Endothelial cell of umbilical vein (primary cell): ENCODE measurements around the gene C16orf82. TPM values are rescaled to one million over a fixed set of nuclear protein-coding genes. Genes with fewer than 3 reads are reported as not detected.

Experiments
- BruUV-seq: library from RNA; stranded (reverse); fragments of 400-500 nt; replicated peaks from 2 replicates; lab custom pipeline; 2021; lab: Mats Ljungman, UMichigan
- CTCF ChIA-PET: fragments of 300-600, 350-600 bp; sonication (Branson Sonifier 250); formaldehyde crosslinking; loops from one replicate; lab custom pipeline; 2021; ENCODE audit warnings: antibody characterized with exemption, inconsistent platforms; lab: Charles Lee
- POLR2A ChIA-PET: fragments of 300-600, 350-600 bp; sonication (Branson Sonifier 250); formaldehyde crosslinking; loops from one replicate; lab custom pipeline; 2021; ENCODE audit warnings: antibody characterized with exemption, inconsistent platforms; lab: Charles Lee
- DNase-seq: peaks from one replicate; pipeline ENCODE4 v3.0.0-alpha.2; 2011; ENCODE audit warnings: low read depth, low spot score
- FAIRE-seq: peaks from 2 replicates; lab custom pipeline; 2011; peaks lifted over from hg19 to GRCh38; lab: Jason Lieb, UNC
- H2AFZ ChIP-seq: 2 replicates; pipeline ENCODE4 v1.6.0; 2012; ENCODE audit warnings: low read depth, low read length, control low read depth, inconsistent platforms
- H3K27ac ChIP-seq: 2 replicates; pipeline ENCODE4 v1.5.1; 2011; ENCODE audit warnings: low read depth, mild to moderate bottlenecking, control low read depth, low read length, moderate library complexity; ENCODE audit not compliant: insufficient read depth
- H3K27me3 ChIP-seq, 2 experiments: 2 replicates each; pipeline versions ENCODE4 v1.6.0 to v1.6.1; 2011; ENCODE audit warnings: low read length in 2 of 2, mixed read lengths in 1 of 2; ENCODE audit not compliant: control insufficient read depth in 2 of 2, insufficient read depth in 2 of 2
- H3K36me3 ChIP-seq, 2 experiments: 2 replicates in 1 of 2; 3 replicates in 1 of 2; pipeline ENCODE4 v1.5.1; 2011; ENCODE audit warnings: low read length in 2 of 2, mild to moderate bottlenecking in 1 of 2, moderate library complexity in 1 of 2; ENCODE audit not compliant: control insufficient read depth in 2 of 2, insufficient read depth in 2 of 2; ENCODE audit errors: extremely low read depth in 1 of 2
- H3K4me1 ChIP-seq: 3 replicates; pipeline ENCODE4 v1.5.1; 2011; ENCODE audit warnings: mild to moderate bottlenecking, low read length; ENCODE audit not compliant: control insufficient read depth, insufficient read depth; ENCODE audit errors: extremely low read depth
- H3K4me2 ChIP-seq: 2 replicates; pipeline ENCODE4 v1.6.1; 2011; ENCODE audit warnings: low read length, control low read depth, mixed read lengths; ENCODE audit not compliant: insufficient read depth
- H3K4me3 ChIP-seq, 3 experiments: fragments of 200-600 bp in 1 of 3; sonication (generic), shearing (Covaris generic) in 1 of 3; replicated peaks in 1 of 3; 2 replicates each; pipeline ENCODE4 v1.5.1; 2011 to 2016; ENCODE audit warnings: control low read depth in 3 of 3, low read length in 3 of 3, mild to moderate bottlenecking in 2 of 3, inconsistent platforms in 1 of 3, low read depth in 1 of 3, moderate library complexity in 1 of 3; ENCODE audit not compliant: insufficient read depth in 1 of 3
- H3K79me2 ChIP-seq: 2 replicates; pipeline ENCODE4 v1.6.0; 2012; ENCODE audit warnings: low read length, inconsistent platforms; ENCODE audit not compliant: control insufficient read depth, insufficient read depth
- H3K9ac ChIP-seq: replicated peaks from 2 replicates; pipeline ENCODE3; 2011; ENCODE audit warnings: low read length, control low read depth; ENCODE audit not compliant: insufficient read depth; ENCODE audit errors: extremely low read depth
- H3K9me1 ChIP-seq: replicated peaks from 3 replicates; pipeline ENCODE4 v1.6.0; 2011; ENCODE audit warnings: mild to moderate bottlenecking, low read length; ENCODE audit not compliant: control insufficient read depth, insufficient read depth; ENCODE audit errors: extremely low read depth
- H3K9me3 ChIP-seq: replicated peaks from 2 replicates; pipeline ENCODE4 v1.5.1; 2012; ENCODE audit warnings: low read length, inconsistent platforms; ENCODE audit not compliant: control insufficient read depth, insufficient read depth
- H4K20me1 ChIP-seq: replicated peaks from 2 replicates; pipeline ENCODE3; 2011; ENCODE audit warnings: mild to moderate bottlenecking, low read length; ENCODE audit not compliant: control insufficient read depth, insufficient read depth; ENCODE audit errors: extremely low read depth
- EZH2 ChIP-seq: IDR thresholded peaks from 2 replicates; pipeline ENCODE4 v1.6.1; 2012; ENCODE audit warnings: borderline replicate concordance, low read depth, mild to moderate bottlenecking, moderate library complexity, low read length, inconsistent platforms; ENCODE audit not compliant: severe bottlenecking
- FOS ChIP-seq: IDR thresholded peaks from 2 replicates; pipeline ENCODE4 v1.6.1; 2011; ENCODE audit warnings: mild to moderate bottlenecking, low read length, moderate library complexity, borderline replicate concordance; ENCODE audit not compliant: insufficient read depth
- GATA2 ChIP-seq: IDR thresholded peaks from 2 replicates; pipeline ENCODE4 v1.7.0; 2011; ENCODE audit warnings: low read depth, mild to moderate bottlenecking, moderate library complexity, mixed read lengths, low read length; ENCODE audit not compliant: insufficient read length, insufficient read depth
- JUN ChIP-seq: IDR thresholded peaks from 2 replicates; pipeline ENCODE4 v1.6.1; 2011; ENCODE audit warnings: borderline replicate concordance, low read depth; ENCODE audit not compliant: insufficient read length, insufficient read depth
- MYC ChIP-seq: IDR thresholded peaks from one replicate; pipeline ENCODE4 v1.6.1; 2011; ENCODE audit warnings: mild to moderate bottlenecking, low read depth, low read length
- POLR2A ChIP-seq: IDR thresholded peaks from 2 replicates; pipeline ENCODE4 v1.6.1; 2012; ENCODE audit warnings: low read depth, mild to moderate bottlenecking, control low read depth, low read length
- POLR2AphosphoS5 ChIP-seq: IDR thresholded peaks from 2 replicates; pipeline ENCODE4 v1.6.1; 2012; ENCODE audit warnings: low read depth, mild to moderate bottlenecking, control low read depth, low read length, moderate library complexity; ENCODE audit not compliant: insufficient read depth
- dilution Hi-C: fragments of 300-500 bp; cut with MboI; formaldehyde crosslinking; loops from one replicate; pipeline ENCODE4 v1.15.0; 2019; ENCODE audit warnings: low sequenced_read_pairs; ENCODE audit not compliant: extremely low pct_ligation_motif_present
- intact Hi-C: fragments of 100-400 bp; cut with micrococcal nuclease; formaldehyde crosslinking; loops from one replicate; pipeline ENCODE4 v1.10.0; 2022
- polyA plus RNA-seq, 4 experiments: library from polyadenylated mRNA; depleted of rRNA in 3 of 4; stranded (reverse) in 3 of 4; unstranded in 1 of 4; fragments of >200 nt; gene quantifications; 2 replicates each; pipeline versions ENCODE4 v1.2.1 to v1.2.3, GENCODE V29; 2011 to 2012; ENCODE audit warnings: missing spikeins in 1 of 4
- total RNA-seq: library from RNA; stranded (reverse); gene quantifications from 2 replicates; pipeline ENCODE4 v1.2.3, GENCODE V29; 2021
- TF ChIP-seq, protein P1 (sequence below): IDR thresholded peaks from 2 replicates; pipeline ENCODE4 v1.6.1; 2011; ENCODE audit not compliant: insufficient read depth, insufficient read length
- TF ChIP-seq, protein P2 (sequence below), 2 donors: IDR thresholded peaks; 1 replicate in 1 of 2; 2 replicates in 1 of 2; pipeline ENCODE4 v1.5.1; 2011; ENCODE audit warnings: low read length in 2 of 2, mild to moderate bottlenecking in 2 of 2, moderate library complexity in 2 of 2, control low read depth in 1 of 2, inconsistent platforms in 1 of 2, low read depth in 1 of 2; ENCODE audit not compliant: insufficient read depth in 1 of 2; ENCODE audit errors: extremely low read depth in 1 of 2

C16orf82 gene
- total and polyA plus RNA-seq, 2 donors (not counting 3 experiments of a cell fraction or from before 2014, with no cell fraction given): not detected

DNA sequence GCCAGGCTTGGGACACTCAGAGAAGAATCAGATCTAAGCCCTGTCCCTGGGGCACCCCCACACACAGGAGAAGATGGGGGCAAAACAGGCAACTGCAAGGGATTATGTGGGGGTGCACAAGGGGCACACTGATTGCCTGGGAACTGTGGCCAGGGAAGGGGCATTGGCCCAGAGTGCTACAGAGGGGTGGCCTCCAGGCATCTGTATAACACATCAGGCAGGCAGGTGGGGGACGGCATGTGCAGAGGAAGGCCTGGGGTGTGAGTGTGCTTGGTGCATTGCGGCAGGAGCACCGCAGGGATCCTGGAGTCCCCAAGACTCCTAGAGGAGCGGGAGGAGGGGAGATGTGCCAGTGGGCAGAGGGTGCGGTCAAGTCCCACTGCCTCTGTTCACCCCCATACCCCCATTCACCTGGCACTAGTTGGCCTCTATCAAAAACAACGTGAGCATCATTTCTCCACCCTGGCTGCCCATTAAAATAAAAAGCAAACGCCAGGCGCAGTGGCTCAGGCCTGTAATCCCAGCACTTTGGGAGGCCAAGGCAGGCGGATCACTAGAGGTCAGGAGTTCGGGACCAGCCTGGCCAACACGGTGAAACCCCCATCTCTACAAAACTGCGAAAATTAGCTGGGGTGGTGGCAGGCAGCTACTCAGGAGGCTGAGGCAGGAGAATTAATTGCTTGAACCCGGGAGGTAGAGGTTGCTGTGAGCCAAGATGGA lies 41.5 kb downstream of the C16orf82 start:
- BruUV-seq: no TSS peak
- H3K4me2 ChIP-seq: no peak overlapping the region
- no peak for FAIRE-seq
- no peaks in the 10 kb centered on the region for H3K79me2 ChIP-seq
- H3K36me3 ChIP-seq: no peaks in the 10 kb centered on the region
- no peaks in the 10 kb centered on the region for H3K9me3 ChIP-seq
- H3K9me1 ChIP-seq: no peaks in the 10 kb centered on the region
- H3K27me3 ChIP-seq: no peaks in the 10 kb centered on the region
- H4K20me1 ChIP-seq: no peaks in the 10 kb centered on the region
- DNase-seq: no peak
- H2AFZ ChIP-seq: no peak overlapping the region
- H3K9ac ChIP-seq: no peak overlapping the region
- ChIA-PET POLR2A (no interaction called here), CTCF (no interaction called here)
- no peaks in the 10 kb centered on the region for H3K4me1 ChIP-seq
- dilution Hi-C loops (no loop called here), intact Hi-C loops (no loop called here)
- TF ChIP-seq POLR2A (no peak), GATA2 (no peak), JUN (no peak), POLR2AphosphoS5 (no peak), FOS (no peak), MYC (no peak), EZH2 (no peak)
- TF ChIP-seq, protein P1, sequence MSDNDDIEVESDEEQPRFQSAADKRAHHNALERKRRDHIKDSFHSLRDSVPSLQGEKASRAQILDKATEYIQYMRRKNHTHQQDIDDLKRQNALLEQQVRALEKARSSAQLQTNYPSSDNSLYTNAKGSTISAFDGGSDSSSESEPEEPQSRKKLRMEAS: no peak
- TF ChIP-seq, protein P2, sequence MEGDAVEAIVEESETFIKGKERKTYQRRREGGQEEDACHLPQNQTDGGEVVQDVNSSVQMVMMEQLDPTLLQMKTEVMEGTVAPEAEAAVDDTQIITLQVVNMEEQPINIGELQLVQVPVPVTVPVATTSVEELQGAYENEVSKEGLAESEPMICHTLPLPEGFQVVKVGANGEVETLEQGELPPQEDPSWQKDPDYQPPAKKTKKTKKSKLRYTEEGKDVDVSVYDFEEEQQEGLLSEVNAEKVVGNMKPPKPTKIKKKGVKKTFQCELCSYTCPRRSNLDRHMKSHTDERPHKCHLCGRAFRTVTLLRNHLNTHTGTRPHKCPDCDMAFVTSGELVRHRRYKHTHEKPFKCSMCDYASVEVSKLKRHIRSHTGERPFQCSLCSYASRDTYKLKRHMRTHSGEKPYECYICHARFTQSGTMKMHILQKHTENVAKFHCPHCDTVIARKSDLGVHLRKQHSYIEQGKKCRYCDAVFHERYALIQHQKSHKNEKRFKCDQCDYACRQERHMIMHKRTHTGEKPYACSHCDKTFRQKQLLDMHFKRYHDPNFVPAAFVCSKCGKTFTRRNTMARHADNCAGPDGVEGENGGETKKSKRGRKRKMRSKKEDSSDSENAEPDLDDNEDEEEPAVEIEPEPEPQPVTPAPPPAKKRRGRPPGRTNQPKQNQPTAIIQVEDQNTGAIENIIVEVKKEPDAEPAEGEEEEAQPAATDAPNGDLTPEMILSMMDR (IDR thresholded peaks at IDR 0.05; ENCODE audit: extremely low read depth in 1 of 2, insufficient read depth in 1 of 2, low read depth in 1 of 2, low read length in 2 of 2): no peak
- no peak overlapping the region for H3K27ac ChIP-seq
- no peak overlapping the region for H3K4me3 ChIP-seq
